Keratinocyte (primary cell): ENCODE measurements around the gene SIGMAR1.

Source experiments
- CTCF ChIP-seq, 3 experiments: IDR thresholded peaks in 1 of 3; conservative IDR thresholded peaks in 1 of 3; optimal IDR thresholded peaks in 1 of 3; 2 replicates in 2 of 3; 3 replicates in 1 of 3; pipeline versions ENCODE3 to v1.5.1; 2011; ENCODE audit warnings: low read length in 3 of 3, mild to moderate bottlenecking in 3 of 3, moderate library complexity in 2 of 3, control low read depth in 1 of 3, inconsistent platforms in 1 of 3; ENCODE audit not compliant: insufficient read depth in 2 of 3; ENCODE audit errors: extremely low read depth in 1 of 3
- EZH2 ChIP-seq: IDR thresholded peaks from one replicate; pipeline ENCODE4 v1.6.1; 2012; ENCODE audit warnings: inconsistent platforms, mild to moderate bottlenecking, low read length, moderate library complexity

- TF ChIP-seq CTCF (optimal IDR thresholded peaks at IDR 0.05 in 1 of 3, IDR thresholded peaks at IDR 0.05 in 1 of 3, conservative IDR thresholded peaks at IDR 0.05 in 1 of 3; ENCODE audit: extremely low read depth in 1 of 3, insufficient read depth in 2 of 3, low read length in 3 of 3) (no peak), EZH2 (no peak)
These were observed 43.4 kb downstream of the SIGMAR1 start for GRCh38 chr9:34594177-34594576.
